Neural cell (in vitro differentiated cells): ENCODE data around the gene PARP11. TPM values are rescaled to one million over a fixed set of nuclear protein-coding genes. Genes with fewer than 3 reads are reported as not detected.
A peak's percentile ranks its signal among the peaks of the same experiment; 100 is the strongest.

Experiments used
- H2AFZ ChIP-seq: fragments of 200-600, 300-800 bp; sonication (generic), shearing (Covaris generic); 2 replicates; pipeline ENCODE4 v1.6.0; 2014; ENCODE audit warnings: low read depth, mild to moderate bottlenecking, antibody characterized with exemption, low read length, moderate library complexity
- H3F3A ChIP-seq: fragments of 200-600 bp; shearing (Covaris generic); 2 replicates; pipeline ENCODE4 v1.6.1; 2016; ENCODE audit warnings: mild to moderate bottlenecking, moderate library complexity, mixed read lengths, antibody characterized with exemption, low read length; ENCODE audit not compliant: insufficient read depth, poor library complexity, severe bottlenecking
- H3K27ac ChIP-seq: fragments of 200-600, 300-800 bp; sonication (generic), shearing (Covaris generic); 2 replicates; pipeline ENCODE4 v1.5.1; 2014; ENCODE audit warnings: mild to moderate bottlenecking, low read length, moderate library complexity
- H3K27me3 ChIP-seq: fragments of 300-800, 200-600 bp; sonication (generic), shearing (Covaris generic); 2 replicates; pipeline ENCODE4 v1.6.0; 2014; ENCODE audit warnings: mild to moderate bottlenecking, low read depth, low read length, moderate library complexity; ENCODE audit not compliant: insufficient read depth
- H3K36me3 ChIP-seq: fragments of 300-800, 200-600 bp; sonication (generic), shearing (Covaris generic); 2 replicates; pipeline ENCODE4 v1.5.1; 2014; ENCODE audit warnings: mild to moderate bottlenecking, antibody characterized with exemption, low read length, moderate library complexity; ENCODE audit not compliant: insufficient read depth
- H3K4me2 ChIP-seq: fragments of 300-800, 200-600 bp; sonication (generic), shearing (Covaris generic); 2 replicates; pipeline ENCODE4 v1.6.0; 2014; ENCODE audit warnings: mild to moderate bottlenecking, low read length
- H3K4me3 ChIP-seq: fragments of 300-800, 200-600 bp; sonication (generic), shearing (Covaris generic); 2 replicates; pipeline ENCODE4 v1.5.1; 2014; ENCODE audit warnings: mild to moderate bottlenecking, low read length, moderate library complexity
- H3K79me2 ChIP-seq: fragments of 200-600 bp; shearing (Covaris generic); replicated peaks from 2 replicates; pipeline ENCODE4 v1.6.0; 2014; ENCODE audit warnings: mild to moderate bottlenecking, low read length, moderate library complexity; ENCODE audit not compliant: insufficient read depth
- H3K9ac ChIP-seq: fragments of 300-800, 200-600 bp; sonication (generic), shearing (Covaris generic); 2 replicates; pipeline ENCODE4 v1.6.1; 2016; ENCODE audit warnings: mild to moderate bottlenecking, low read length, mixed read lengths
- H3K9me2 ChIP-seq: fragments of 200-600 bp; shearing (Covaris generic); 2 replicates; pipeline ENCODE4 v1.6.1; 2016; ENCODE audit warnings: mild to moderate bottlenecking, low read length, mixed read lengths; ENCODE audit not compliant: insufficient read depth
- H3K9me3 ChIP-seq: fragments of 200-600, 300-800 bp; sonication (generic), shearing (Covaris generic); 2 replicates; pipeline ENCODE4 v1.6.1; 2016; ENCODE audit warnings: mild to moderate bottlenecking, mixed run types, low read length, moderate library complexity, mixed read lengths
- H4K20me1 ChIP-seq: fragments of 200-600 bp; shearing (Covaris generic); 2 replicates; pipeline ENCODE4 v1.6.1; 2016; ENCODE audit warnings: mild to moderate bottlenecking, mixed run types; ENCODE audit not compliant: insufficient read depth
- CTCF ChIP-seq: fragments of 450-650 bp; IDR thresholded peaks from 2 replicates; pipeline ENCODE4 v1.5.1; 2014; ENCODE audit warnings: antibody characterized with exemption, mild to moderate bottlenecking, moderate library complexity; ENCODE audit not compliant: poor library complexity, severe bottlenecking
- EP300 ChIP-seq: fragments of 450-650 bp; conservative IDR thresholded peaks from 2 replicates; pipeline ENCODE4 v1.6.1; 2014; ENCODE audit warnings: antibody characterized with exemption, mild to moderate bottlenecking, moderate library complexity; ENCODE audit not compliant: poor library complexity, severe bottlenecking
- EZH2 ChIP-seq: fragments of 200-600, 300-800 bp; shearing (Covaris generic), sonication (generic); IDR thresholded peaks from 2 replicates; pipeline ENCODE4 v1.6.1; 2014; ENCODE audit warnings: antibody characterized with exemption, low read length, borderline replicate concordance, mild to moderate bottlenecking; ENCODE audit not compliant: insufficient read depth, poor library complexity, severe bottlenecking
- POLR2AphosphoS5 ChIP-seq: IDR thresholded peaks from 2 replicates; pipeline ENCODE4 v1.6.1; 2012
- RAD21 ChIP-seq: fragments of 450-650 bp; conservative IDR thresholded peaks from 2 replicates; pipeline ENCODE4 v1.6.1; 2014; ENCODE audit warnings: antibody characterized with exemption, mild to moderate bottlenecking, moderate library complexity
- SMC3 ChIP-seq: fragments of 450-650 bp; conservative IDR thresholded peaks from 2 replicates; pipeline ENCODE4 v1.6.1; 2014; ENCODE audit warnings: antibody characterized with exemption, mild to moderate bottlenecking, moderate library complexity; ENCODE audit not compliant: poor library complexity
- TAF1 ChIP-seq: IDR thresholded peaks from 2 replicates; pipeline ENCODE4 v1.6.1; 2012; ENCODE audit warnings: low read depth
- polyA plus RNA-seq: library from polyadenylated mRNA; depleted of rRNA; stranded (reverse); fragments of >200 nt; gene quantifications from 2 replicates; pipeline ENCODE4 v1.2.3, GENCODE V29; 2014
- TF ChIP-seq, protein P1 (sequence below): IDR thresholded peaks from 2 replicates; pipeline ENCODE4 v1.6.1; 2012; ENCODE audit warnings: borderline replicate concordance

The PARP11 gene
- polyA plus RNA-seq, 1 donor from 2014 or later = 20.3 TPM

DNA sequence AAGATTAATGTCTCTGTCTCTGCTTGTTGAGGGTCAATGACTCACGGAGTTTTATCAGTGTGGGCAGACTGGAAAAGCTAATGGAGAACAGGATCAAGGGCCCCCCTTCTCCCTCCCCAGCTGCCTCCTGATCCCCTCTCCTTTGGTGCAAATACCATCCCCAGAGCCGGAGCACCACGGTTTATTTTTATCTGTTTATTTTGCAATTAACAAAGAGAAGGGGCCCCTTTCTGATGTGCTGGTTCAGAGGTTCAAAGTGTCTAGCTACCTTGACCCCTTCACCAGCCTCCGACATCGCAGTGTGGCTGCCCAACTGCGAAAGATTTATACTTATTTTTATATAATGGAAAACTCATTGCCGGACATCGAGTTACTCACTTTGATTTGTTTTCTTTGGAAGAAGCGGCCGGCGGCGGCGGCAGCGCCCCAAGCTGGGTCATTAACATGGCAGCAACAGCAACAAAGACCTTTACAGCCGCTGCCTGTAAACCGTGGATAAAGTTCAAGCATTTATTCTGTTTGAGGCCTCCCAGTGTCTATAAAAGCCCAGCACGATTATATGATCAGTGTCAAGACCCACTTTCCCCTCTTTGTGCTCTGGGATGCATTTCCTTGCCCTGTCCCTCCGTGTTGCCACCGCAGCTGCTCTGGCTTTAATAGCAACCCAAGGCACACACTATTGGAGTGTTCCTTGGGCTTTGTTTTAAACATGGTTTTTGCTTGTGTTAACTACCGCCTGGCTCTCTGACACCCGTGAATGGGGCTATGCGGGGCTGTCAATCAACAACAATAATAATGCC, 47.4 kb upstream of the PARP11 start:
- no peaks in the 10 kb centered on the region for H3K9me2 ChIP-seq
- H4K20me1 ChIP-seq = no peaks in the 10 kb centered on the region
- H3K4me2 ChIP-seq = no peak overlapping the region
- no peaks in the 10 kb centered on the region for H3K27me3 ChIP-seq
- no peaks in the 10 kb centered on the region for H3K9me3 ChIP-seq
- peak overlapping the region; percentile 21 for H2AFZ ChIP-seq
- H3K36me3 ChIP-seq = no peaks in the 10 kb centered on the region
- peak overlapping the region; percentile 37 for H3K4me3 ChIP-seq
- TF ChIP-seq TAF1 (no peak), POLR2AphosphoS5 (peak; percentile 54)
- no peak overlapping the region for H3K9ac ChIP-seq
- no peaks in the 10 kb centered on the region for H3K79me2 ChIP-seq
- no peak overlapping the region for H3K27ac ChIP-seq
- H3F3A ChIP-seq = no peaks in the 10 kb centered on the region

DNA sequence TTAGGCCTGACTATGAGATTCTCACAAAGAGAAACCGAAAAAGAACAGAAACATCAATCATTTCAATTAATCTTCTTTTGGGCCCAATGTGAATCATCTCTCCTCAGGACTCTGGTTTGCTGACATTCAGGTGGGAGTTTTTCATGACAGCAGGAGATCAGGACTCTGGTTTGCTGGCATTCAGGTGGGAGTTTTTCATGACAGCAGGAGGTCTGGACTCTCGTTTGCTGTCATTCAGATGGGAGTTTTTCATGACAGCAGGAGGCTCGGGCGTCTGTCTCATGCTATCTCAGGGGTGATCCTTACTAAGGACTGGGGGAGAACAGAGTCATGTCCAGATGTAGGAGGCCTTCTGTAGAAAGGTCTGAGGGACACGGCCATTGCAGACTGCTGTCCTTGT, 40.1 kb upstream of the PARP11 start:
- Histone ChIP-seq H3K9me2 (no peaks in the 10 kb centered on the region), H3K9me3 (no peaks in the 10 kb centered on the region), H3K9ac (no peak overlapping the region), H3K27ac (no peak overlapping the region), H3K27me3 (no peaks in the 10 kb centered on the region), H3K4me2 (no peak overlapping the region), H3K36me3 (no peaks in the 10 kb centered on the region), H3F3A (no peaks in the 10 kb centered on the region), H3K79me2 (no peaks in the 10 kb centered on the region), H4K20me1 (no peaks in the 10 kb centered on the region), H2AFZ (no peak overlapping the region), H3K4me3 (no peak overlapping the region)
- TF ChIP-seq TAF1 (no peak), SMC3 (no peak), POLR2AphosphoS5 (no peak), EP300 (no peak), RAD21 (no peak), CTCF (no peak), EZH2 (no peak)

DNA sequence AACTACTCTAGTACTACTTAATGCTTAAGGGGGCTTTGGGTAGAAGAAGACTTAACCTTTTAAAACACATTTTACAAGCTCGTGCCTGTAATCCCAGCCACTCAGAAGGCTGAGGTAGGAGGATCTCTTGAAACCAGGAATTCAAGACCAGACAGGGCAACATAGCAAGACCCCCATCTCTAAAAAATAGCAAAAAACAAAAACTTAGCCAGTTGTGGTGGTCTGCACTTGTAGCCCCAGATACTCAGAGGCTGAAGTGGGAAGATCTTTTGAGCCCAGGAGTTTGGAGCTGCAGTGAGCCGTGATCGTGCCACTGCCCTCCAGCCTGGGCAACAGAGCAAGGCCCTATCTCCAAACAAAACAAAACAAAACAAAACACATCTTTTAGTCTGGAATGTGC, 39.7 kb upstream of the PARP11 start:
- Histone ChIP-seq H3K4me3 (no peak overlapping the region), H3K36me3 (no peaks in the 10 kb centered on the region), H3K4me2 (no peak overlapping the region), H3K9me3 (no peaks in the 10 kb centered on the region), H2AFZ (no peak overlapping the region), H3F3A (no peaks in the 10 kb centered on the region), H4K20me1 (no peaks in the 10 kb centered on the region), H3K27me3 (no peaks in the 10 kb centered on the region), H3K9ac (no peak overlapping the region), H3K27ac (no peak overlapping the region), H3K9me2 (no peaks in the 10 kb centered on the region), H3K79me2 (no peaks in the 10 kb centered on the region)
- no peak for TF ChIP-seq EZH2
- TF ChIP-seq POLR2AphosphoS5 = no peak
- TF ChIP-seq, protein P1, sequence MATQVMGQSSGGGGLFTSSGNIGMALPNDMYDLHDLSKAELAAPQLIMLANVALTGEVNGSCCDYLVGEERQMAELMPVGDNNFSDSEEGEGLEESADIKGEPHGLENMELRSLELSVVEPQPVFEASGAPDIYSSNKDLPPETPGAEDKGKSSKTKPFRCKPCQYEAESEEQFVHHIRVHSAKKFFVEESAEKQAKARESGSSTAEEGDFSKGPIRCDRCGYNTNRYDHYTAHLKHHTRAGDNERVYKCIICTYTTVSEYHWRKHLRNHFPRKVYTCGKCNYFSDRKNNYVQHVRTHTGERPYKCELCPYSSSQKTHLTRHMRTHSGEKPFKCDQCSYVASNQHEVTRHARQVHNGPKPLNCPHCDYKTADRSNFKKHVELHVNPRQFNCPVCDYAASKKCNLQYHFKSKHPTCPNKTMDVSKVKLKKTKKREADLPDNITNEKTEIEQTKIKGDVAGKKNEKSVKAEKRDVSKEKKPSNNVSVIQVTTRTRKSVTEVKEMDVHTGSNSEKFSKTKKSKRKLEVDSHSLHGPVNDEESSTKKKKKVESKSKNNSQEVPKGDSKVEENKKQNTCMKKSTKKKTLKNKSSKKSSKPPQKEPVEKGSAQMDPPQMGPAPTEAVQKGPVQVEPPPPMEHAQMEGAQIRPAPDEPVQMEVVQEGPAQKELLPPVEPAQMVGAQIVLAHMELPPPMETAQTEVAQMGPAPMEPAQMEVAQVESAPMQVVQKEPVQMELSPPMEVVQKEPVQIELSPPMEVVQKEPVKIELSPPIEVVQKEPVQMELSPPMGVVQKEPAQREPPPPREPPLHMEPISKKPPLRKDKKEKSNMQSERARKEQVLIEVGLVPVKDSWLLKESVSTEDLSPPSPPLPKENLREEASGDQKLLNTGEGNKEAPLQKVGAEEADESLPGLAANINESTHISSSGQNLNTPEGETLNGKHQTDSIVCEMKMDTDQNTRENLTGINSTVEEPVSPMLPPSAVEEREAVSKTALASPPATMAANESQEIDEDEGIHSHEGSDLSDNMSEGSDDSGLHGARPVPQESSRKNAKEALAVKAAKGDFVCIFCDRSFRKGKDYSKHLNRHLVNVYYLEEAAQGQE = no peak
